Keratinocyte (primary cell): ENCODE results near the gene AADACL3.

Source experiments
- CTCF ChIP-seq, 3 experiments: IDR thresholded peaks in 1 of 3; conservative IDR thresholded peaks in 1 of 3; optimal IDR thresholded peaks in 1 of 3; 2 replicates in 2 of 3; 3 replicates in 1 of 3; pipeline versions ENCODE3 to v1.5.1; 2011; ENCODE audit warnings: low read length in 3 of 3, mild to moderate bottlenecking in 3 of 3, moderate library complexity in 2 of 3, control low read depth in 1 of 3, inconsistent platforms in 1 of 3; ENCODE audit not compliant: insufficient read depth in 2 of 3; ENCODE audit errors: extremely low read depth in 1 of 3
- EZH2 ChIP-seq: IDR thresholded peaks from one replicate; pipeline ENCODE4 v1.6.1; 2012; ENCODE audit warnings: inconsistent platforms, mild to moderate bottlenecking, low read length, moderate library complexity

GRCh38 chr1:12734651-12735050, 18.7 kb downstream of the AADACL3 start:
- TF ChIP-seq CTCF (optimal IDR thresholded peaks at IDR 0.05 in 1 of 3, IDR thresholded peaks at IDR 0.05 in 1 of 3, conservative IDR thresholded peaks at IDR 0.05 in 1 of 3; ENCODE audit: extremely low read depth in 1 of 3, insufficient read depth in 2 of 3, low read length in 3 of 3) (no peak), EZH2 (no peak)
